PC-3 (cell line): Measurements from ENCODE around the gene UGT1A5. TPM values are rescaled to one million over a fixed set of nuclear protein-coding genes. Genes with fewer than 3 reads are reported as not detected.
"Not testable (repeated sequence)": the region's sequence is repeated elsewhere in the genome, so short reads cannot be mapped to it uniquely, and the experiment has no call there.

Experiments
- ATAC-seq: fragments of 200-7000 bp; cut with Tn5 transposase; 2 replicates; pipeline ENCODE4 v1.9.1; 2020; ENCODE audit warnings: mild to moderate bottlenecking, moderate library complexity
- BruUV-seq: library from RNA; stranded (reverse); fragments of 400-500 nt; replicated peaks from 2 replicates; lab custom pipeline; 2021; lab: Mats Ljungman, UMichigan
- CTCF ChIA-PET: fragments of 300-600 bp; sonication (Branson Sonifier 250); formaldehyde crosslinking; loops from one replicate; lab custom pipeline; 2022; ENCODE audit warnings: antibody characterized with exemption; lab: Charles Lee
- POLR2A ChIA-PET: fragments of 300-600 bp; sonication (Branson Sonifier 250); formaldehyde crosslinking; loops from one replicate; lab custom pipeline; 2022; ENCODE audit warnings: antibody characterized with exemption; ENCODE audit not compliant: unreplicated experiment; lab: Charles Lee
- DNase-seq: peaks from one replicate; pipeline ENCODE4 v3.0.0-alpha.2; 2015
- H2AFZ ChIP-seq: fragments of 300-600 bp; sonication (generic); 2 replicates; pipeline ENCODE4 v1.6.0; 2016; ENCODE audit warnings: antibody characterized with exemption, low read length
- H3F3A ChIP-seq: fragments of 300-600 bp; sonication (generic); one replicate; pipeline ENCODE4 v1.6.0; 2017; ENCODE audit warnings: antibody characterized with exemption, low read length, control low read depth, mild to moderate bottlenecking; ENCODE audit not compliant: unreplicated experiment
- H3K27ac ChIP-seq: fragments of 300-600 bp; sonication (generic); 2 replicates; pipeline ENCODE4 v1.5.1; 2016; ENCODE audit warnings: mild to moderate bottlenecking, low read length
- H3K27me3 ChIP-seq: fragments of 300-600 bp; sonication (generic); 2 replicates; pipeline ENCODE4 v1.6.1; 2016; ENCODE audit warnings: low read length, mixed read lengths
- H3K36me3 ChIP-seq: fragments of 300-600 bp; sonication (generic); 2 replicates; pipeline ENCODE4 v1.6.1; 2016; ENCODE audit warnings: low read depth, mixed run types, low read length, mixed read lengths
- H3K4me1 ChIP-seq: fragments of 300-600 bp; sonication (generic); 2 replicates; pipeline ENCODE4 v1.5.1; 2016; ENCODE audit warnings: low read length; ENCODE audit not compliant: insufficient read depth
- H3K4me2 ChIP-seq: fragments of 300-600 bp; sonication (generic); 2 replicates; pipeline ENCODE4 v1.6.0; 2016; ENCODE audit warnings: low read length
- H3K4me3 ChIP-seq: fragments of 300-600 bp; sonication (generic); 2 replicates; pipeline ENCODE4 v1.5.1; 2016; ENCODE audit warnings: mild to moderate bottlenecking, low read length, mixed read lengths
- H3K79me2 ChIP-seq: fragments of 300-600 bp; sonication (generic); 2 replicates; pipeline ENCODE4 v1.6.1; 2017; ENCODE audit warnings: low read length, mixed read lengths
- H3K9ac ChIP-seq: fragments of 300-600 bp; sonication (generic); 2 replicates; pipeline ENCODE4 v1.6.0; 2016; ENCODE audit warnings: mild to moderate bottlenecking, low read length
- H3K9me2 ChIP-seq: fragments of 300-600 bp; sonication (generic); replicated peaks from 2 replicates; pipeline ENCODE4 v1.6.1; 2016; ENCODE audit warnings: mixed run types, low read length, mixed read lengths
- H3K9me3 ChIP-seq: fragments of 300-600 bp; sonication (generic); 2 replicates; pipeline ENCODE4 v1.6.1; 2016; ENCODE audit warnings: low read length, mixed read lengths
- H4K20me1 ChIP-seq: fragments of 300-600 bp; sonication (generic); 2 replicates; pipeline ENCODE4 v1.6.1; 2016; ENCODE audit warnings: low read length, mixed read lengths
- EZH2 ChIP-seq: fragments of 300-600 bp; sonication (generic); IDR thresholded peaks from one replicate; pipeline ENCODE4 v1.6.1; 2017; ENCODE audit warnings: antibody characterized with exemption, mild to moderate bottlenecking, low read length; ENCODE audit not compliant: unreplicated experiment
- EZH2phosphoT487 ChIP-seq: fragments of 300-600 bp; sonication (generic); IDR thresholded peaks from 2 replicates; pipeline ENCODE4 v1.6.1; 2018; ENCODE audit warnings: mild to moderate bottlenecking, antibody characterized with exemption, low read length, borderline replicate concordance
- intact Hi-C: fragments of 100-400 bp; cut with micrococcal nuclease; formaldehyde crosslinking; loops from 2 replicates; pipeline ENCODE4 v1.9.0; 2023
- total RNA-seq: library from RNA; depleted of rRNA; stranded (reverse); fragments of >200 nt; gene quantifications from 2 replicates; pipeline ENCODE4 v1.2.3, GENCODE V29; 2014
- TF ChIP-seq, protein P1 (sequence below): fragments of 300-600 bp; sonication (generic); conservative IDR thresholded peaks from 2 replicates; pipeline ENCODE4 v1.5.1; 2017; ENCODE audit warnings: antibody characterized with exemption, low read depth, mild to moderate bottlenecking, low read length

UGT1A5 gene
- total RNA-seq, 1 experiment from 2014 or later = not detected

DNA sequence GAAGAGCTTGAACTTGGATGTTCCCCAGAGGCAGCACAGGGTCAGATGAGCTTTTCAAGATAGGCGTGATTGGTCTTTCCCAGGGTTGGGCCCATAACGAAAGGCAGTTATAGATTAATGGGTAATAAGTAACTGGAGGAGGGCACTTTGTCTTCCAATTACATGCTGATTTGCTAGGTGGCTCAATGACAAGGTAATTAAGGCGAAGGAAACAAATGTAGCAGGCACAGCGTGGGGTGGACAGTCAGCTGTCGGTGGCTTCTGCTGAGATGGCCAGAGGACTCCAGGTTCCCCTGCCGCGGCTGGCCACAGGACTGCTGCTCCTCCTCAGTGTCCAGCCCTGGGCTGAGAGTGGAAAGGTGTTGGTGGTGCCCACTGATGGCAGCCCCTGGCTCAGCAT lies 5.8 kb downstream of the UGT1A5 start, which contains the start of gene UGT1A4:
Gene UGT1A4 (plus strand): TSS at position 185 of the 400 bp plus-strand sequence. CDS start 85 bp downstream, at position 270.
- Histone ChIP-seq H3K4me3 (no peak within 1 kb of the TSS), H3K36me3 (no peaks in the 10 kb centered on the region), H3K9ac (no peak within 1 kb of the TSS), H3K27me3 (no peaks in the 10 kb centered on the region), H4K20me1 (no peaks in the 10 kb centered on the region), H3F3A (no peaks in the 10 kb centered on the region), H2AFZ (no peak within 1 kb of the TSS), H3K4me2 (no peak within 1 kb of the TSS), H3K9me2 (no peaks in the 10 kb centered on the region; the same call in 1 of the 2 replicates), H3K4me1 (no peaks in the 10 kb centered on the region), H3K27ac (no peak within 1 kb of the TSS), H3K79me2 (no peaks in the 10 kb centered on the region), H3K9me3 (no peaks in the 10 kb centered on the region)
- no TSS peak for BruUV-seq
- POLR2A ChIA-PET = no interaction called here
- DNase-seq = no peak
- CTCF ChIA-PET = no interaction called here
- TF ChIP-seq EZH2 (no peak), EZH2phosphoT487 (no peak)
- TF ChIP-seq, protein P1, sequence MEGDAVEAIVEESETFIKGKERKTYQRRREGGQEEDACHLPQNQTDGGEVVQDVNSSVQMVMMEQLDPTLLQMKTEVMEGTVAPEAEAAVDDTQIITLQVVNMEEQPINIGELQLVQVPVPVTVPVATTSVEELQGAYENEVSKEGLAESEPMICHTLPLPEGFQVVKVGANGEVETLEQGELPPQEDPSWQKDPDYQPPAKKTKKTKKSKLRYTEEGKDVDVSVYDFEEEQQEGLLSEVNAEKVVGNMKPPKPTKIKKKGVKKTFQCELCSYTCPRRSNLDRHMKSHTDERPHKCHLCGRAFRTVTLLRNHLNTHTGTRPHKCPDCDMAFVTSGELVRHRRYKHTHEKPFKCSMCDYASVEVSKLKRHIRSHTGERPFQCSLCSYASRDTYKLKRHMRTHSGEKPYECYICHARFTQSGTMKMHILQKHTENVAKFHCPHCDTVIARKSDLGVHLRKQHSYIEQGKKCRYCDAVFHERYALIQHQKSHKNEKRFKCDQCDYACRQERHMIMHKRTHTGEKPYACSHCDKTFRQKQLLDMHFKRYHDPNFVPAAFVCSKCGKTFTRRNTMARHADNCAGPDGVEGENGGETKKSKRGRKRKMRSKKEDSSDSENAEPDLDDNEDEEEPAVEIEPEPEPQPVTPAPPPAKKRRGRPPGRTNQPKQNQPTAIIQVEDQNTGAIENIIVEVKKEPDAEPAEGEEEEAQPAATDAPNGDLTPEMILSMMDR = no peak
- intact Hi-C loops = no loop called here
- ATAC-seq = no peak

DNA sequence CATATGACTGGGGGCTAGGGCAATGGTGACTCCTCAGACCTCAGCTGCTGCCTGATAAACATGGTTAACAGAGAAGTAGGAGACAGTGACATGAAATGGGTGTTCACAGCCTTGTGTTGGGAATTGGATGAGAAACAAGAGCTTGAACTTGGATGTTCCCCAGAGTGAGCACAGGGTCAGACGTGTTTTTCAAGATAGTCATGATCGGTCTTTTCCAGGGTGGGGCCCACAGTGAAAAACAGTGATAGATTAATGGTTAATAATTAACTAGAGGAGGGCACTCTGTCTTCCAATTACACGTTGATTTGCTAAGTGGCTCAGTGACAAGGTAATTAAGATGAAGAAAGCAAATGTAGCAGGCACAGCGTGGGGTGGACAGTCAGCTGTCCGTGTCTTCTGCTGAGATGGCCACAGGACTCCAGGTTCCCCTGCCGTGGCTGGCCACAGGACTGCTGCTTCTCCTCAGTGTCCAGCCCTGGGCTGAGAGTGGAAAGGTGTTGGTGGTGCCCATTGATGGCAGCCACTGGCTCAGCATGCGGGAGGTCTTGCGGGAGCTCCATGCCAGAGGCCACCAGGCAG lies 16.1 kb downstream of the UGT1A5 start, which contains the start of gene UGT1A3:
Gene UGT1A3 (plus strand): TSS at position 320 of the 579 bp plus-strand sequence. CDS start 85 bp downstream, at position 405.
- H3K36me3 ChIP-seq = no peaks in the 10 kb centered on the region
- DNase-seq = no peak
- H3K4me2 ChIP-seq = no peak within 1 kb of the TSS
- no peak within 1 kb of the TSS for H3K4me3 ChIP-seq
- no peak within 1 kb of the TSS for H3K27ac ChIP-seq
- no peak within 1 kb of the TSS for H3K9ac ChIP-seq
- ChIA-PET POLR2A (no interaction called here), CTCF (no interaction called here)
- H3F3A ChIP-seq = no peaks in the 10 kb centered on the region
- no peaks in the 10 kb centered on the region for H4K20me1 ChIP-seq
- no peaks in the 10 kb centered on the region for H3K27me3 ChIP-seq
- H3K9me3 ChIP-seq = no peaks in the 10 kb centered on the region
- TF ChIP-seq, protein P1 = no peak
- TF ChIP-seq EZH2 (no peak), EZH2phosphoT487 (no peak)
- H3K79me2 ChIP-seq = no peaks in the 10 kb centered on the region
- BruUV-seq = no TSS peak
- intact Hi-C loops = no loop called here
- H3K4me1 ChIP-seq = no peaks in the 10 kb centered on the region
- no peak for ATAC-seq
- no peaks in the 10 kb centered on the region for H3K9me2 ChIP-seq
- no peak within 1 kb of the TSS for H2AFZ ChIP-seq

DNA sequence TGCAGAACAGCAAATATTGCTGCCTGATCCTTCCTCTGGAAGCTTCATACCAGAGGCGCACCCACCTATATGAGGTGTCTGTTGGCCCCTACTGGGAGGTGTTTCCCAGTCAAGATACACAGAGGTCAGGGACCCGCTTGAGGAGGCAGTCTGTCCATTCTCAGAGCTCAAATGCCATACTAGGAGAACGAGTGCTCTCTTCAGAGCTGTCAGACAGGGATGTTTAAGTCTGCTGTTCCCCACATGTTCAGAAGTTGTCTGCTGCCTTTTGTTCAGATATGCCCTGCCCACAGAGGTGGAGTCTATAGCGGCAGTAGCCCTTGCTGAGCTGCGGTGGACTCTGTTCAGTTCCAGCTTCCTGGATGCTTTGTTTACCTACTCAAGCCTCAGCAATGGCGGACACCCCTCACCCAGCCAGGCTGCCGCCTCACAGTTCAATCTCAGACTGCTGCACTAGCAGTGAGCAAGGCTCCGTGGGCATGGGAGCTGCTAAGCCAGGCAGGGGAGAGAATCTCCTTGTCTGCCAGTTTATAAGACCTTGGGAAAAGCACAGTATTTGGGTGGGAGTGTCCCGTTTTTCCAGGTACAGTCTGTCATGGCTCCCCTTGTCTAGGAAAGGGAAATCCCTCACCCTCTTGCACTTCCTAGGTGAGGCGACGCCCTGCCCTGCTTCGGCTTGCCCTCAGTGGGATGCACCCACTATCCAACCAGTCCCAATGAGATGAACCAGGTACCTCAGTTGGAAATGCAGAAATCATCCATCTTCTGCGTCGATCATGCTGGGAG lies 24.4 kb downstream of the UGT1A5 start:
- BruUV-seq, H3K36me3 ChIP-seq, POLR2A ChIA-PET, H3K4me2 ChIP-seq, H4K20me1 ChIP-seq, H3K4me3 ChIP-seq, H3K4me1 ChIP-seq, ATAC-seq, H2AFZ ChIP-seq, H3K9me3 ChIP-seq, DNase-seq, intact Hi-C loops, CTCF ChIA-PET, H3K9ac ChIP-seq, H3K9me2 ChIP-seq, H3K27me3 ChIP-seq, H3F3A ChIP-seq, H3K79me2 ChIP-seq, H3K27ac ChIP-seq: not testable (repeated sequence)
